Neural crest cell (in vitro differentiated cells): ENCODE results near the gene FZD10. TPM values are rescaled to one million over a fixed set of nuclear protein-coding genes. Genes with fewer than 3 reads are reported as not detected.

Experiments used
- DNase-seq: peaks from one replicate; pipeline ENCODE4 v3.0.0; 2021; ENCODE audit warnings: low read depth, mixed read lengths, low spot score
- H3K27ac Mint-ChIP-seq: one replicate; pipeline ENCODE4 v1.8.0; 2021; ENCODE audit warnings: mild to moderate bottlenecking, mixed read lengths; ENCODE audit not compliant: unreplicated experiment
- H3K27me3 Mint-ChIP-seq: 2 replicates; pipeline ENCODE4 v1.8.0; 2021; ENCODE audit warnings: low read depth, mild to moderate bottlenecking, mixed read lengths
- H3K36me3 Mint-ChIP-seq: 2 replicates; pipeline ENCODE4 v1.8.0; 2021; ENCODE audit warnings: low read depth, mild to moderate bottlenecking, mixed read lengths
- H3K4me1 Mint-ChIP-seq: 2 replicates; pipeline ENCODE4 v1.8.0; 2021; ENCODE audit warnings: mixed read lengths
- H3K4me3 Mint-ChIP-seq: one replicate; pipeline ENCODE4 v1.8.0; 2021; ENCODE audit warnings: mild to moderate bottlenecking, mixed read lengths
- H3K9me3 Mint-ChIP-seq: 2 replicates; pipeline ENCODE4 v1.8.0; 2021; ENCODE audit warnings: mixed read lengths
- CTCF ChIP-seq: fragments of 200-600 bp; sonication (generic); conservative IDR thresholded peaks from 2 replicates; pipeline ENCODE4 v1.5.0; 2021; ENCODE audit warnings: antibody characterized with exemption, mild to moderate bottlenecking
- total RNA-seq: library from RNA; stranded (reverse); gene quantifications from 2 replicates; pipeline ENCODE4 v1.2.1, GENCODE V29; 2021

The FZD10 gene
- total RNA-seq, 1 donor from 2014 or later, result 15.5 TPM

GRCh38 chr12:130181211-130181610 is 18.9 kb downstream of the FZD10 start:
- H3K36me3 Mint-ChIP-seq, result peaks cover 2% of the 10 kb centered on the region
- H3K4me3 Mint-ChIP-seq, result no peak overlapping the region
- no peak overlapping the region for H3K27ac Mint-ChIP-seq
- H3K4me1 Mint-ChIP-seq, result peaks cover 13% of the 10 kb centered on the region
- H3K9me3 Mint-ChIP-seq, result peaks cover 4% of the 10 kb centered on the region
- no peak for DNase-seq
- no peak for TF ChIP-seq CTCF
- peaks cover 3% of the 10 kb centered on the region for H3K27me3 Mint-ChIP-seq

- H3K27me3 Mint-ChIP-seq, result peaks cover 6% of the 10 kb centered on the region
- no peak overlapping the region for H3K27ac Mint-ChIP-seq
- H3K36me3 Mint-ChIP-seq, result peaks cover 2% of the 10 kb centered on the region
- no peak for DNase-seq
- no peaks in the 10 kb centered on the region for H3K4me1 Mint-ChIP-seq
- H3K9me3 Mint-ChIP-seq, result peaks cover 4% of the 10 kb centered on the region
- H3K4me3 Mint-ChIP-seq, result no peak overlapping the region
- no peak for TF ChIP-seq CTCF
These were observed 21.5 kb downstream of the FZD10 start for GRCh38 chr12:130183585-130184370.

GRCh38 chr12:130184404-130185090 is 22.3 kb downstream of the FZD10 start:
- Mint-ChIP-seq H3K4me1 (no peaks in the 10 kb centered on the region), H3K27ac (no peak overlapping the region), H3K4me3 (no peak overlapping the region), H3K9me3 (peaks cover 4% of the 10 kb centered on the region), H3K27me3 (peaks cover 6% of the 10 kb centered on the region), H3K36me3 (peaks cover 2% of the 10 kb centered on the region)
- no peak for DNase-seq
- no peak for TF ChIP-seq CTCF

GRCh38 chr12:130185455-130186391 is 23.5 kb downstream of the FZD10 start:
- H3K27me3 Mint-ChIP-seq, result peaks cover 5% of the 10 kb centered on the region
- peaks cover 2% of the 10 kb centered on the region for H3K36me3 Mint-ChIP-seq
- H3K4me1 Mint-ChIP-seq, result no peaks in the 10 kb centered on the region
- TF ChIP-seq CTCF, result no peak
- no peak for DNase-seq
- H3K9me3 Mint-ChIP-seq, result peaks cover 4% of the 10 kb centered on the region
- no peak overlapping the region for H3K27ac Mint-ChIP-seq
- no peak overlapping the region for H3K4me3 Mint-ChIP-seq

- H3K27me3 Mint-ChIP-seq, result peaks cover 3% of the 10 kb centered on the region
- H3K27ac Mint-ChIP-seq, result no peak overlapping the region
- no peak for DNase-seq
- H3K4me1 Mint-ChIP-seq, result no peaks in the 10 kb centered on the region
- peaks cover 4% of the 10 kb centered on the region for H3K9me3 Mint-ChIP-seq
- H3K36me3 Mint-ChIP-seq, result peaks cover 2% of the 10 kb centered on the region
- no peak for TF ChIP-seq CTCF
- H3K4me3 Mint-ChIP-seq, result no peak overlapping the region
These were observed 24.5 kb downstream of the FZD10 start for GRCh38 chr12:130186651-130187268.
